Duodenal mucosa (tissue), 2 donors: ENCODE measurements around the gene LAMTOR5.
"Not testable (repeated sequence)": the region's sequence is repeated elsewhere in the genome, so short reads cannot be mapped to it uniquely, and the experiment has no call there.

ENCODE experiments used
- H3K27ac ChIP-seq: one replicate; pipeline ENCODE4 v1.7.0; 2013; ENCODE audit warnings: low read depth, low read length
- H3K27me3 ChIP-seq, 2 donors: one replicate each; pipeline ENCODE4 v1.7.0; 2013; ENCODE audit warnings: low read length in 2 of 2, control low read depth in 1 of 2; ENCODE audit not compliant: insufficient read depth in 2 of 2, control insufficient read depth in 1 of 2
- H3K36me3 ChIP-seq, 2 donors: one replicate each; pipeline ENCODE4 v1.7.0; 2013; ENCODE audit warnings: low read length in 2 of 2, control low read depth in 1 of 2; ENCODE audit not compliant: insufficient read depth in 2 of 2, control insufficient read depth in 1 of 2
- H3K4me1 ChIP-seq, 2 donors: one replicate each; pipeline ENCODE4 v1.7.0; 2013; ENCODE audit warnings: low read length in 2 of 2, control low read depth in 1 of 2; ENCODE audit not compliant: insufficient read depth in 2 of 2, control insufficient read depth in 1 of 2
- H3K4me3 ChIP-seq, 2 donors: one replicate each; pipeline ENCODE4 v1.7.0; 2013; ENCODE audit warnings: low read length in 2 of 2, low read depth in 1 of 2
- H3K9ac ChIP-seq, 2 donors: one replicate each; pipeline ENCODE4 v1.7.0; 2013; ENCODE audit warnings: low read length in 2 of 2, low read depth in 1 of 2
- H3K9me3 ChIP-seq, 2 donors: one replicate each; pipeline ENCODE4 v1.7.0; 2013; ENCODE audit warnings: low read length in 2 of 2, control low read depth in 1 of 2; ENCODE audit not compliant: control insufficient read depth in 1 of 2

LAMTOR5 gene

DNA sequence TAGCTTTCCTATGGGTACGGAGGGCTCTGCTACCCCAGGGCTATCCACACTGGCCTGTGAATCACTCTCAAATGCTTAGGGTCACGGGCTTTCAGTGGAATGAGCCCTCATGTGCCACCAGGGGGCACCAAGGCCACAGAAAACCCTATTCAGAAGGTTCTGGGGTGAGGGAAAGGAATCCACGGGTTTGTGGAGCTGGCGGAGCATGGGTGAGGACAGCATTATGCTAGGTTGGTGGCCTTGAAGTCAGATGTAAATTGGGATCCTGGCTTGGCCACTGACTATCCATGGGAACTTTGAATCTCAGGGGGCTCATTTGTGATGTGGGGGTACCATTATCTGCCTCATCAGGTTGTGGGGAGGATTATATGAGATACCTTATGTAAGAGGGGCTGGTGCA, 5.1 kb upstream of the LAMTOR5 start:
- no peaks in the 10 kb centered on the region for H3K36me3 ChIP-seq
- H3K27ac ChIP-seq, result no peak overlapping the region
- H3K9me3 ChIP-seq, result no peaks in the 10 kb centered on the region
- H3K27me3 ChIP-seq, result no peaks in the 10 kb centered on the region
- no peak overlapping the region for H3K9ac ChIP-seq
- H3K4me1 ChIP-seq, result peaks cover 7 to 13% of the 10 kb centered on the region in 2 donors
- no peak overlapping the region for H3K4me3 ChIP-seq

DNA sequence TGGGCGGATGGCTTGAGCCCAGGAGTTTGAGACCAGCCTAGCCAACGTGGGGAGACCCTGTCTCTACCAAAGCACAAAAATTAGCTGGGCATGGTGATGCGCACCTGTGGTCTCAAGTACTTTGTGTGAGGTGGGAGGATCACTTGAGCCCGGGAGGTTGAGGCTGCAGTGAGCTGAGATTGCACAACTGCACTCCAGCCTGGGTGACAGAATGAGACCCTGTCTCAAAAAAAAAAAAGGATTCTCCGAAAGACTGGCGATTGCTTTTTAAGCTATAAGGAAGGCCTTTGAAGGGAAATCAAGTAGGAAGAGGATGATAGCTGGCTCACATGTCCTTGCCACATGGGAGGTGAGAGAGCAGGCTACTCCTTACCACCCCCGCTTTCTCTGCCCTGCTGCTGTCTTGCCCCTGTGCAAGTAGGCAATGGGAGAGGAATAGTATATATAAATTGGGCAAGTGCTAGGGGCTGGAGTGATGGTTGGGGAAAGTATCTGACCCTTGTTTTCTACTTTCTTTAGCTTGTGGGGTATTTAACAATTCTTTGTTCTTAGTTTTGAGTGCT, 3.8 kb upstream of the LAMTOR5 start:
- Histone ChIP-seq H3K4me1 (peaks cover 8 to 14% of the 10 kb centered on the region in 2 donors), H3K4me3 (no peak overlapping the region), H3K27ac (no peak overlapping the region), H3K9ac (no peak overlapping the region), H3K27me3 (no peaks in the 10 kb centered on the region), H3K36me3 (no peaks in the 10 kb centered on the region), H3K9me3 (no peaks in the 10 kb centered on the region)

DNA sequence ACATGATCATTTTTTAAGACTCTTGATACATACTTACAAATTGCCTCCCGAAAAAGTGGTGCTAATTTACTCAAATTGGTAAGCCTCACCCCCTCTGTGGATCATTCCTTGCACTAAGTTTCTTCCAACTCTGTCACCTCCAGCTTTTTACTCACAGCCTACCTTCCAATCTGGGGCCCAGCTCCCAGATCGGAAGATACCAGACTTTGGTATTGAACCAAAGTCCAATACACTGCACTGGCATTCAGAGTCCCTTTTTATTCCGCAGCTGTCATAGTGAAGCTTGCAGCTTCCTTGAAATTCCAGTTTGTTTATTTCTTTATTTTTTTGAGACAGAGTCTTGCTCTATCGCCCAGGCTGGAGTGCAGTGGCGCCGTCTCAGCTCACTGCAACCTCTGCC, 1.8 kb upstream of the LAMTOR5 start:
- H3K27me3 ChIP-seq, result no peaks in the 10 kb centered on the region
- H3K9me3 ChIP-seq, result no peaks in the 10 kb centered on the region
- H3K4me3 ChIP-seq, result no peak overlapping the region
- no peak overlapping the region for H3K27ac ChIP-seq
- no peak overlapping the region for H3K9ac ChIP-seq
- H3K4me1 ChIP-seq, result peaks cover 16 to 20% of the 10 kb centered on the region in 2 donors
- peaks cover 1 to 5% of the 10 kb centered on the region in 2 donors for H3K36me3 ChIP-seq

DNA sequence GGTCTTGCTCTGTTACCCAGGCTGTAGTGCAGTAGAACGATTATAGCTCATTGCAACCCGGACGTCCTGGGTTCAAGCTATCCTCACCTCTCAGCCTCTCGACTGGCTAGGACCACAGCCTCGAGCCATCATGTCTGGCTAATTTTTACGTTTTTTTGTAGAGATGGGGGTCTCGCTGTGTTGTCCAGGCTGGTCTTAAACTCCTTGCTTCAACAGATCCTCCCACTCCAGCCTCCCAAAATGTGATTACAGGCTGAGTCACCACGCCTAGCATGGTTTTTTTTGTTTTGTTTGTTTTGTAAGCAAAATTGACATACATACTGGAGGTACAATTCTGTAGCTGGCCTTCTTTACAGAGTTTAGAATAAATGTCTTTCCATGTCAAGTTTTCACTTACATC, 994 bp upstream of the LAMTOR5 start:
- Histone ChIP-seq H3K36me3 (peaks cover 7 to 13% of the 10 kb centered on the region in 2 donors), H3K9me3 (no peaks in the 10 kb centered on the region), H3K27me3 (no peaks in the 10 kb centered on the region), H3K4me1 (peaks cover 16 to 20% of the 10 kb centered on the region in 2 donors), H3K9ac (peak overlapping the region; percentile 93 to 100), H3K27ac (no peak overlapping the region), H3K4me3 (peak overlapping the region; percentile 87 to 100)

DNA sequence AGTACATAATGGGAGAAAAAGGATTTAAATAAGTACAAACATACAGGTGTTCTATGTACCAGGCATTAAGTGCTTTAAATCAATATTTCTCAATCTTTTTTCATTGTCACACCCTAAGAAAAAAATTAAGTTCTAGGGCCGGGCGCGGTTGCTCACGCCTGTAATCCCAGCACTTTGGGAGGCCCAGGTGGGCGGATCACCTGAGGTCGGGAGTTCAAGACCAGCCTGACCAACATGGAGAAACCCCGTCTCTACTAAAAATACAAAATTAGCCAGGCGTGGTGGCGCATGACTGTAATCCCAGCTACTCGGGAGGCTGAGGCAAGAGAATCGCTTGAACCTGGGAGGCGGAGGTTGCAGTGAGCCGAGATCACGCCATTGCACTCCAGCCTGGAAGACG, 1.1 kb downstream of the LAMTOR5 start:
- not testable (repeated sequence) for H3K27ac ChIP-seq, H3K27me3 ChIP-seq, H3K9me3 ChIP-seq
- H3K4me1 ChIP-seq, result peaks cover 16 to 20% of the 10 kb centered on the region in 2 donors
- peak overlapping the region; percentile 87 to 100 for H3K4me3 ChIP-seq
- H3K9ac ChIP-seq, result peak overlapping the region in 1 of 2 donors; percentile 93
- H3K36me3 ChIP-seq, result peaks cover 19 to 34% of the 10 kb centered on the region in 2 donors

DNA sequence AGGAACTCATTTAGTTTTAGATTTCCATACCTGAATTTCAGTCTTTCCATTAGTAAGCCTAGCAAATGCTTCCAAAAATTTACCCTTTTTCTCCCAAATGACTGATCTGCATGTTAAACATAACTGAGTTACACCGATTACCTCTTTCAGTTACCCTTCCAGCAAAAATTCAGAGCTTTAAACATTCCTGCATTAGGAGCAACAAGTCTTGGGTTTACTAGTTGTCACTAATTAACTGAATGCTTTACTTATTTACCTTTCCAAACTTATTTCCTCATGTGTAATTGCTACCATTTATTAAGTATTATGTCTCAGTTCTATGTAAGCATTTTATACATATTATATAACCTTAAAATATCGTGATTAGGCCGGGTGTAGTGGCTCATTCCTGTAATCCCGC, 3.1 kb downstream of the LAMTOR5 start:
- H3K27ac ChIP-seq, result no peak overlapping the region

DNA sequence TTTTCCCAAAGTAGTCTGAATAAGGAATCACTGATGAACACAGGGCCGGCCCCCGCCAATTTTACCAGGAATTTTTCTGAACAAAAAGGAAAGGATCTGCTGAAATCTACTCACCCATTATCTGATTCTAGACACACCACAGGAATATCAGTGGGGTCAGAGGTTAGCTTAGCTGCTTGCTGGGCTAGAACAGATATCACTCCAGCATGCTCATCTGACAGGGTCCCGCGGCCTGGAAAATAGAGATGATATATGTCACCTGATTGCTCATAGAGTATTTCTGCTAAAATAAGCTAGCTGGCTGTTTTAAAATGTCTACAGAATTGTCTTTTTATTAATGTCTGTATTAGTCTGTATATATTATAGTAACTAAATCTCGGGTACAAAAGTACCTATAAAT, 3.7 kb downstream of the LAMTOR5 start:
- Histone ChIP-seq H3K27me3 (no peaks in the 10 kb centered on the region), H3K4me3 (no peak overlapping the region), H3K36me3 (peaks cover 19 to 55% of the 10 kb centered on the region in 2 donors), H3K9me3 (no peaks in the 10 kb centered on the region), H3K27ac (no peak overlapping the region), H3K9ac (no peak overlapping the region), H3K4me1 (peaks cover 15 to 18% of the 10 kb centered on the region in 2 donors)

More for the DNA sequence above, 3.1 kb downstream of the LAMTOR5 start:
- no peak overlapping the region for H3K4me3 ChIP-seq
- no peaks in the 10 kb centered on the region for H3K27me3 ChIP-seq
- peaks cover 19 to 53% of the 10 kb centered on the region in 2 donors for H3K36me3 ChIP-seq
- peaks cover 16 to 20% of the 10 kb centered on the region in 2 donors for H3K4me1 ChIP-seq
- H3K9ac ChIP-seq, result no peak overlapping the region
- no peaks in the 10 kb centered on the region for H3K9me3 ChIP-seq

DNA sequence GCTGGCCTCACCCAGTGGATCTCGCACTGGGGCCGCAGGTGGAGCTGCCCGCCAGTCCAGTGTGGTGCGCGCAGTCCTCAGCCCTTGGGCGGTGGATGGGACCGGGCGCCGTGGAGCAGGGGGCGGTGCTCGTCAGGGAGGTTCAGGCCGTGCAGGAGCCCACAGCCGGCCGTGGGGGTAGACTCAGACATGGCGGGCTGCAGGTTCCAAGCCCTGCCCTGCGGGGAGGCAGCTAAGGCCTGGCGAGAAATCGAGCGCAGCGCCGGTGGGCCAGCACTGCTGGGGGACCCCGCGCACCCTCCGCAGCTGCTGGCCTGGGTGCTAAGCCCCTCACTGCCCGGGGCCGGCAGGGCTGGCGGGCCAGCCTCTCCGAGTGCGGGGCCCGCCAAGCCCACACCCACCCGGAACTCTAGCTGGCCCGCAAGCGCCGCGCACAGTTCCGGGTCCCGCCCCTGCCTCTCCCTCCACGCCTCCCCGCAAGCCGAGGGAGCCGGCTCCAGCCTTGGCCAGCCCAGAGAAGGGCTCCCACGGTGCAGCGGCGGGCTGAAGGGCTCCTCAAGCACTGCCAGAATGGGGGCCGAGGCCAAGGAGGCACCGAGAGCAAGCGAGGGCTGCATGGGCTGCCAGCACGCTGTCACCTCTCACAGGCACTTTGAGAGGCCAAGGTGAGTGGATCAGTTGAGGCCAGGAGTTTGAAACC, 11.1 kb downstream of the LAMTOR5 start:
- not testable (repeated sequence) for H3K27ac ChIP-seq, H3K4me3 ChIP-seq, H3K9ac ChIP-seq, H3K9me3 ChIP-seq, H3K27me3 ChIP-seq
- Histone ChIP-seq H3K36me3 (peaks cover 0 to 28% of the 10 kb centered on the region in 2 donors), H3K4me1 (peaks cover 15 to 16% of the 10 kb centered on the region in 2 donors)

DNA sequence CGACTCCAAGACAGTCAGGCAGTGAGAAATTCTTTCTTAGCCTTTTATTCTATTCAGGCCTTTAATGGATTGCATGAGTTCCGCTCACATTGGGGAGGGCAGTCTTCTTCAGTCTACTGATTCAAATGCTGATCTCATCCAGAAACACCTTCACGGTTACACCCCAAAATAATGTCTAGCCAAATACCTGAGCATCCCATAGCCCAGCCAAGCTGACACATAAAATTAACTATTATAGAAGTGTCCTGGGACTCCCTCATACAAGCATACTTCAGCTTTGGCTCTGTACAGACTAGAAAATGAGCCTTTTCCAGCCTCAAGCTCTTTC, 13.0 kb downstream of the LAMTOR5 start:
- Histone ChIP-seq H3K27me3 (no peaks in the 10 kb centered on the region), H3K27ac (no peak overlapping the region), H3K36me3 (peaks cover 0 to 9% of the 10 kb centered on the region in 2 donors), H3K9ac (peak overlapping the region in 1 of 2 donors; percentile 39), H3K9me3 (no peaks in the 10 kb centered on the region), H3K4me1 (peaks cover 28 to 29% of the 10 kb centered on the region in 2 donors), H3K4me3 (no peak overlapping the region)

DNA sequence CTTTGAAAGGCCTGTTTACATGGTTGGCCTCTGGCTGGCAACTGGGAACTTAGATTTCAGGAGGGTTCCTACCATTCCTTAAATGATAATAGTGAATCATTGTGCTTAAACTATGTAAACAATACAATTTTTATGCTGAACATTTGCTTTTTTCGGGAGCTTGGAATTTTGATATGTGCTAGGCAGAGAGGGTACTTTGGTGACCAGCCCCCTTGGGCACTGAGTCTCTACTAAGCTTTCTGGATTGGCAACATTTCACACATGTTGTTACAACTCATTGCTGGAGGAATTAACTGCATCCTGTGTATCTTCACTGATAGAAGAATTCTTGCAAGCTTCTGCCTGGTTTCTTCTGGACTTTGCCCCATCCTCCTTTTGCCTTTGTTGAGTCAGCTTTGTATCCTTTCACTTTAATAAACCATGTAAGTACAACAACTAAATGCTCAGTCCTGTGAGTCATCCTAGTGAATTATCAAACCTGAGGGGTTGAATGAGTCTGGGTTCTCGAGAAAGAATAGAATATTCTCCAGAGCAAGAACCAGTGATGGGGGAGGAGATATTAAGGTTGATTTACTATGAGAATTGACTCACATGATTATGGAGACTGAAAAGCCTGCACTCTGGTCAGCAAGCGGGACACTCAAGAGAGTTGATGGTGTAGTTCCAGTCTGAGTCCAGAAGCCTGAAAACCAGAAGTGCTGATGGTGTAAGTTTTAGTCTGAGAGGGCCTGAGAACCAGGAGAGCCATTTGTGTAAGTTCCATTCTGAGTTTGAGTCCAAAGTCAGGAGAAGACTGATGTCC, 13.6 kb downstream of the LAMTOR5 start:
- no peak overlapping the region for H3K27ac ChIP-seq
- peaks cover 0 to 6% of the 10 kb centered on the region in 2 donors for H3K36me3 ChIP-seq
- H3K4me3 ChIP-seq, result peak overlapping the region in 1 of 2 donors; percentile 11
- no peaks in the 10 kb centered on the region for H3K9me3 ChIP-seq
- no peaks in the 10 kb centered on the region for H3K27me3 ChIP-seq
- peak overlapping the region in 1 of 2 donors; percentile 39 for H3K9ac ChIP-seq
- peaks cover 28 to 29% of the 10 kb centered on the region in 2 donors for H3K4me1 ChIP-seq
